Mononuclear cell (primary cell): ENCODE measurements around the gene ZNF777. TPM values are rescaled to one million over a fixed set of nuclear protein-coding genes. Genes with fewer than 3 reads are reported as not detected.
A peak's percentile ranks its signal among the peaks of the same experiment; 100 is the strongest.
"Not testable (repeated sequence)": the region's sequence is repeated elsewhere in the genome, so short reads cannot be mapped to it uniquely, and the experiment has no call there.

Experiments
- H3K27me3 ChIP-seq: 2 replicates; pipeline ENCODE4 v1.6.0; 2011; ENCODE audit warnings: low read length, control low read depth; ENCODE audit not compliant: insufficient read depth
- H3K4me1 ChIP-seq: 2 replicates; pipeline ENCODE4 v1.5.1; 2011; ENCODE audit warnings: mild to moderate bottlenecking, low read length, control low read depth; ENCODE audit not compliant: insufficient read depth
- H3K4me3 ChIP-seq: 2 replicates; pipeline ENCODE4 v1.5.1; 2011; ENCODE audit warnings: mild to moderate bottlenecking, low read length, moderate library complexity
- H3K9me3 ChIP-seq: 2 replicates; pipeline ENCODE4 v1.5.1; 2011; ENCODE audit warnings: low read depth, mild to moderate bottlenecking, control low read depth, low read length
- total RNA-seq: library from RNA; depleted of rRNA; stranded (reverse); fragments of >200 nt; gene quantifications from one replicate; pipeline ENCODE4 v1.2.3, GENCODE V29; 2012

ZNF777 gene
- total RNA-seq, 1 donor, result 10.8 TPM

GRCh38 chr7:149446026-149446425 is 14.8 kb downstream of the ZNF777 start:
- not testable (repeated sequence) for H3K9me3 ChIP-seq, H3K4me1 ChIP-seq, H3K4me3 ChIP-seq, H3K27me3 ChIP-seq

- Histone ChIP-seq H3K4me3 (no peak overlapping the region), H3K4me1 (no peaks in the 10 kb centered on the region), H3K9me3 (no peaks in the 10 kb centered on the region), H3K27me3 (no peaks in the 10 kb centered on the region)
Observed at GRCh38 chr7:149444287-149444686, 16.6 kb downstream of the ZNF777 start.

- Histone ChIP-seq H3K27me3 (no peaks in the 10 kb centered on the region), H3K4me1 (no peaks in the 10 kb centered on the region), H3K9me3 (no peaks in the 10 kb centered on the region), H3K4me3 (no peak overlapping the region)
Observed at GRCh38 chr7:149443523-149443922, 17.3 kb downstream of the ZNF777 start.

- Histone ChIP-seq H3K9me3 (no peaks in the 10 kb centered on the region), H3K27me3 (no peaks in the 10 kb centered on the region), H3K4me3 (no peak overlapping the region), H3K4me1 (no peaks in the 10 kb centered on the region)
Observed at GRCh38 chr7:149442924-149443323, 17.9 kb downstream of the ZNF777 start.

- H3K4me1 ChIP-seq, result no peaks in the 10 kb centered on the region
- H3K9me3 ChIP-seq, result no peaks in the 10 kb centered on the region
- H3K27me3 ChIP-seq, result no peaks in the 10 kb centered on the region
- no peak overlapping the region for H3K4me3 ChIP-seq
Observed at GRCh38 chr7:149440222-149440621, 20.6 kb downstream of the ZNF777 start.

DNA sequence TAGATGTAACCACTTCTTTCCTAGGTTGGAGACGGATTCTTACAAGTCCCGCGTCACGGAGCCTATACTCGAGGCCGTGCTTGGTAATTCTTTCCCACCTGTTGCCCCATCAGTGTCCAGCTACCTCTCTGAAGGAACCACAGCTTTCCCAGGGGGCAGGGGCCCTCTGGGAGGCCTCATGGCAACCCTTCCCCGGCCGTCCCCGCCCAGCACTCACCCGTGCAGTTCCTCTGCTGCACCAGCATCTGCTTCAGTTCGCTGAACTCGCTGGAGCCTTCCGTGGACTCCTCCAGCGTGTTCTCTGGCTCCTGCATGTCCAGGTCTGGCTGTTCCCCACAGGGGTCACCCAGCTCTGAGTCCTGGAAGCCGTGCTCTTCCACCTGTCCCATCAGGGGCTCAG is 24.5 kb downstream of the ZNF777 start:
- H3K9me3 ChIP-seq, result no peaks in the 10 kb centered on the region
- no peaks in the 10 kb centered on the region for H3K27me3 ChIP-seq
- H3K4me1 ChIP-seq, result no peaks in the 10 kb centered on the region
- no peak overlapping the region for H3K4me3 ChIP-seq

GRCh38 chr7:149433124-149433523 is 27.7 kb downstream of the ZNF777 start:
- no peak overlapping the region for H3K4me3 ChIP-seq
- no peaks in the 10 kb centered on the region for H3K4me1 ChIP-seq
- H3K27me3 ChIP-seq, result no peaks in the 10 kb centered on the region
- no peaks in the 10 kb centered on the region for H3K9me3 ChIP-seq

DNA sequence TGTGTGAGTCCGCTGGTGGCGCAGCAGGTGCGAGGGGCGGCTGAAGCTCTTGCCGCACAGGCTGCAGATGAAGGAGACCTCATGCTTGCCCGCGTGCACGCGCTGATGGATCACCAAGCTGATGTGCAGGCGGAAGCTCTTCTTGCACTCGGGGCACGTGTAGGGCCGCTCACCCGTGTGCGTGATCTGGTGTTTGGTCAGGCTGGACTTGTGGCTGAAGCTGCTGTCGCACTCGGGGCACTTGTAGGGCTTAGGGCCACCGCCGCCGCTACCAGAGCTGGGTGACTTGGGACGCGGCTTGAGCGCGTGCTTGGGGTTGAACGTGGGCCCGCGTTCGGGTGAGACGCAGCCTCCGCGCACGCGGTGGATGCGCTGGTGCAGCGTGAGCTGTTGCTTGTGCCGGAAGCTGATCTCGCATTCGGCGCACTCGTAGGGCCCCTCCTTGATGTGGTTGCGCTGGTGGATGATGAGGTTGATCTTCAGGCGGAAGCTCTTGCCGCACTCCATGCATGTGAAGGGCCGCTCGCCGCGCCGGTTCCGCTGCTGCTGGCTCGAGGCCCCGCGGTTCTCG is 28.7 kb downstream of the ZNF777 start:
- Histone ChIP-seq H3K27me3 (no peaks in the 10 kb centered on the region), H3K9me3 (no peaks in the 10 kb centered on the region), H3K4me1 (no peaks in the 10 kb centered on the region), H3K4me3 (no peak overlapping the region)

DNA sequence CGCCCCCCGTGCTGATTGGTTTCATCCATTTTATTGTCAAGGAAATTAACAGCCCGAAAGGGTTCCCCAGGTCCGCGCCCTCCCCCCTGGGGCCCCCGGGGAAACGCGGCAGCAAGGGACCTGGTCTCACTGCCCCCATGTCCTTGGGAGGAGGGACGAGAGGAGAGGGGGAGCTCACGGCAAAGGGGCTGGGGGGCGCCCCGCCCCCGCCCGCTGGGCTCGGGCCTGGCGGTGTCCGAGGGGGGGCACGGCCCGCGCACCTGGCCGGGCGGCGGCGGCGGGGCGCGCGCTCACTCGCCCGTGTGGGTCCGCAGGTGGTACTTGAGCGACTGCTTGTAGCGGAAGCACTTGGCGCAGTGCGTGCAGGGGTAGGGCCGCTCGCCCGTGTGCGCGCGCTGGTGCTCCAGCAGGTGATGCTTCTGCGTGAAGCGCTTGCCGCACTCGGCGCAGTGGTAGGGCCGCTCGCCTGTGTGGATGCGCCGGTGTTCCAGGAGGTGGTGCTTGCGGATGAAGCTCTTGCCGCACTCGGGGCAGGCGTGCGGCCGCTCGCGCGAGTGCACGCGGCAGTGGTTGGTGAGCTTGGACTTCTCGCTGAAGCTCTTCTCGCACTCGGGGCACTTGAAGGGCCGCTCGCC is 29.3 kb downstream of the ZNF777 start:
- Histone ChIP-seq H3K27me3 (no peaks in the 10 kb centered on the region), H3K9me3 (no peaks in the 10 kb centered on the region), H3K4me1 (no peaks in the 10 kb centered on the region), H3K4me3 (no peak overlapping the region)

DNA sequence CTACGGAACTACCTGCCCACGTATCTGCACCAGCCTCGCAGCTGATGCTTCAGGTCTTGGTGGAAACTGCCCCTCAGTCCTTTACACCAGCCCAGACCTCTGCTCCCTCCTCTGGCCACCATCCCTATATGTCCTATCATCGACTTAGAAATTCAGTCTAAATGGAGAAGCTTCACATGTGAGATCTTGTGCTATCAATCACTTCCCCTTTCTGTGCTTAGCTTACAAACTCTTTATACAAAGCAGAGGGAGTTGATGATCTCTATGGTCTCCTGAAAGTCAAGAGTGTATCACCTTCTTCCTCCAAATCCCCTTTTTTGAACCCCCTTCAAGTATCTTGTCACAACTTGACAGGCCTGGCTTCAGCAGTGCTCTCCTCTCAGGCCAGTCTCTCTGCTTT is 30.7 kb downstream of the ZNF777 start:
- no peak overlapping the region for H3K4me3 ChIP-seq
- H3K9me3 ChIP-seq, result no peaks in the 10 kb centered on the region
- H3K27me3 ChIP-seq, result no peaks in the 10 kb centered on the region
- H3K4me1 ChIP-seq, result no peaks in the 10 kb centered on the region

- Histone ChIP-seq H3K27me3 (no peaks in the 10 kb centered on the region), H3K9me3 (no peaks in the 10 kb centered on the region), H3K4me1 (peaks cover 7% of the 10 kb centered on the region), H3K4me3 (no peak overlapping the region)
Observed at GRCh38 chr7:149427893-149428292, 33.0 kb downstream of the ZNF777 start.

GRCh38 chr7:149427096-149427680 is 33.7 kb downstream of the ZNF777 start:
- Histone ChIP-seq H3K27me3 (no peaks in the 10 kb centered on the region), H3K9me3 (no peaks in the 10 kb centered on the region), H3K4me3 (no peak overlapping the region), H3K4me1 (peaks cover 10% of the 10 kb centered on the region)

- no peak overlapping the region for H3K4me3 ChIP-seq
- no peaks in the 10 kb centered on the region for H3K27me3 ChIP-seq
- no peaks in the 10 kb centered on the region for H3K9me3 ChIP-seq
- peaks cover 16% of the 10 kb centered on the region for H3K4me1 ChIP-seq
Observed at GRCh38 chr7:149423449-149424110, 37.3 kb downstream of the ZNF777 start.

DNA sequence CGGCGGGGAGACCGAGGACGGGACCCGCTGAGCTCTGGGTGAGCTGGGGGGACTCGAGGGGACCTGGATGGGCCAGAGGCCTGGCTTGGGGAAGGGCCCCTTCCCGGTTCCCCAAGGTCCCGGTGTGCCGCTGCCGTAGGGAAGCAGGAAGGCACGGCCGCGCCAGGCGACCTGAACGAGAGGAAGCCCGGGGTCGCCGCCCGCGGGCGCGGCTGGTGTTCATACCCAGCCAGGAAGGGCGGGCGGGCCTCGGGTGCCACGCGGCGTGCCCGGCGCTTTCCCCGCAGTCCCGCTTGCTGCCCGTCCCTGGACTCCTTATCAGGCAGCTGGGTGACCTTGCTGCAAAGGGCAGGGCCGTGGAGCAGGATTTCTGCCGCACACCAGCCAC is 38.0 kb downstream of the ZNF777 start:
- Histone ChIP-seq H3K4me1 (peaks cover 16% of the 10 kb centered on the region), H3K9me3 (no peaks in the 10 kb centered on the region), H3K27me3 (no peaks in the 10 kb centered on the region), H3K4me3 (peak overlapping the region; percentile 52)

DNA sequence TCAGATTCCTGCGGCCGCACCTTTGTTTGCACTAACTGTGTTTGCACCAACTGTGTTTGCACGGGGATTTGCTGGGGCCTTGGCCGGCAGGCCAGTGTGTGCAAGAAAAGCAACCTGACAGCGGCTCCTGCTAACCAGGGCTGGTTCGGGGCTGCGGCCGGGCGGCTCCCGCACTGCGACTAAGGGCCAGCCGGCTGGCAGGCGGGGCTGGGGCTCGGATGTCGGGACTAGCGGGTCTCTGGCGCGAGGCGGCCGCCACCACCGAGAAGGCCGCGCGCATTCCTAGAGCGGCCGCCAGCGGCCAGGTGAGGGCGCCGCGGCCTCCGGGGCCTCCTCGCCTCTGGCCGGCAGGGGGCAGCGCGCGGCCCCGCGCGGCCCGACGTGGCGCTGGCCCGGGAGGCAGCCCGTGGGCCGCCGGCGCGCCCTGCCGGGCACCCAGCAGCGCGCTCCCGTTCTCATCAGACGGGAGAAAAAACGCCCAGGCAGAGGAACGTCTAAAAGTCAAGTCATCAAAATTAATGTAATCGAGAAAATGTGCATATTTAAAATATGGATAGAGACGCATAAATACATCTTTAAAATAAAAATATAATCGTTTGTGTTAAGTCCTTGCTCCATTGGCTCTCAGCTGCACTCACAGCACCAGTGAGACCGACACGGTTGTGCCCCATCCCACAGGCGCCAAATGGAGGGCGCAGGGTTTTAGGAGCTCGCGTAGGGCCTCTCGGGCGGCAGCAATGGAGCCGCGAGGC is 38.5 kb downstream of the ZNF777 start:
- H3K4me1 ChIP-seq, result peaks cover 16% of the 10 kb centered on the region
- no peaks in the 10 kb centered on the region for H3K9me3 ChIP-seq
- no peaks in the 10 kb centered on the region for H3K27me3 ChIP-seq
- H3K4me3 ChIP-seq, result peak overlapping the region; percentile 52
